K562 (cell line): ENCODE results near the gene SHFL. TPM values are rescaled to one million over a fixed set of nuclear protein-coding genes. Genes with fewer than 3 reads are reported as not detected.

Experiments
- ATF1 ChIP-seq, 2 experiments: fragments of 450-650 bp in 1 of 2; IDR thresholded peaks; 2 replicates each; pipeline ENCODE4 v1.6.1; 2016; ENCODE audit warnings: missing compliant biosample characterization in 1 of 2, missing genetic modification characterization in 1 of 2
- CEBPB ChIP-seq: fragments of 450-650 bp; IDR thresholded peaks from 2 replicates; pipeline ENCODE4 v1.6.1; 2016; ENCODE audit warnings: missing genetic modification characterization, missing compliant biosample characterization
- CREB1 ChIP-seq, 2 experiments: sonication (generic) in 1 of 2; formaldehyde crosslinking in 1 of 2; IDR thresholded peaks; 2 replicates each; pipeline versions ENCODE4 v1.6.1 to v1.8.0; 2012 to 2022; ENCODE audit warnings: inconsistent platforms in 1 of 2, mild to moderate bottlenecking in 1 of 2, missing genetic modification reagents in 1 of 2, moderate library complexity in 1 of 2
- EP400 ChIP-seq: fragments of 450-650 bp; IDR thresholded peaks from 2 replicates; pipeline ENCODE4 v1.6.1; 2017; ENCODE audit warnings: antibody characterized with exemption, mild to moderate bottlenecking, moderate library complexity
- ESRRA ChIP-seq: fragments of 450-650 bp; IDR thresholded peaks from 2 replicates; pipeline ENCODE4 v1.6.1; 2014; ENCODE audit warnings: low read depth, mild to moderate bottlenecking, moderate library complexity, borderline replicate concordance
- FOXJ3 ChIP-seq: sonication (generic); formaldehyde crosslinking; IDR thresholded peaks from 2 replicates; pipeline ENCODE4 v1.4.0; 2020; ENCODE audit warnings: mild to moderate bottlenecking, missing genetic modification reagents
- FOXK1 ChIP-seq: sonication (generic); formaldehyde crosslinking; IDR thresholded peaks from 2 replicates; pipeline ENCODE4 v1.8.0; 2022; ENCODE audit warnings: missing genetic modification reagents, mild to moderate bottlenecking, borderline replicate concordance
- FOXP1 ChIP-seq: sonication (generic); formaldehyde crosslinking; IDR thresholded peaks from 2 replicates; pipeline ENCODE4 v1.8.0; 2022; ENCODE audit warnings: mild to moderate bottlenecking, missing genetic modification reagents
- MAZ ChIP-seq, 2 experiments: fragments of 450-650 bp in 1 of 2; sonication (generic) in 1 of 2; formaldehyde crosslinking; IDR thresholded peaks in 1 of 2; conservative IDR thresholded peaks in 1 of 2; 2 replicates each; pipeline versions ENCODE4 v1.4.0 to v1.5.0; 2020; ENCODE audit warnings: mild to moderate bottlenecking in 1 of 2, missing genetic modification reagents in 1 of 2
- NFATC3 ChIP-seq: fragments of 450-650 bp; IDR thresholded peaks from 2 replicates; pipeline ENCODE4 v1.6.1; 2017; ENCODE audit warnings: mild to moderate bottlenecking
- NR4A1 ChIP-seq, 2 experiments: fragments of 250-450 bp in 1 of 2; fragments of 450-650 bp in 1 of 2; sonication (Bioruptor Pico) in 1 of 2; IDR thresholded peaks; 2 replicates each; pipeline versions ENCODE4 v1.4.0 to v1.6.1; 2016 to 2020; ENCODE audit warnings: mild to moderate bottlenecking in 2 of 2, missing compliant biosample characterization in 1 of 2, missing genetic modification characterization in 1 of 2, moderate library complexity in 1 of 2
- SAFB2 ChIP-seq: fragments of 200-400 bp; formaldehyde crosslinking; IDR thresholded peaks from 2 replicates; pipeline ENCODE4 v1.6.1; 2018; ENCODE audit warnings: borderline replicate concordance, low read length, low read depth, moderate library complexity; ENCODE audit not compliant: severe bottlenecking
- SUPT5H ChIP-seq: fragments of 450-650 bp; IDR thresholded peaks from 2 replicates; pipeline ENCODE4 v1.6.1; 2016
- ZNF668 ChIP-seq: fragments of 250-450 bp; sonication (Bioruptor Pico); IDR thresholded peaks from 2 replicates; pipeline ENCODE4 v1.8.0; 2022; ENCODE audit warnings: mild to moderate bottlenecking, inconsistent platforms
- polyA plus RNA-seq, 8 experiments: library from polyadenylated mRNA; depleted of rRNA in 4 of 8; stranded (reverse) in 5 of 8; unstranded in 3 of 8; fragments of >200 nt; fragmentation: Nextera tagmentation in 2 of 8; fragmentation: Illumina TruSeq in 1 of 8; extraction: Ambion mirVana in 2 of 8; extraction: Trizol in 1 of 8; gene quantifications; 2 replicates each; pipeline versions ENCODE4 v1.2.1 to v1.2.3, GENCODE V29; 2011 to 2014; ENCODE audit warnings: inconsistent platforms in 1 of 8, missing spikeins in 1 of 8
- total RNA-seq, 7 experiments: library from RNA; depleted of rRNA in 6 of 7; stranded (reverse); fragments of >200 nt in 6 of 7; fragmentation: Illumina TruSeq in 2 of 7; extraction: Trizol in 2 of 7; gene quantifications; 2 replicates each; pipeline versions ENCODE4 v1.2.1 to v1.2.3, GENCODE V29; 2011 to 2021; ENCODE audit warnings: low replicate concordance in 1 of 7
- TF ChIP-seq, protein P1 (sequence below), 2 experiments: IDR thresholded peaks in 1 of 2; conservative IDR thresholded peaks in 1 of 2; 2 replicates each; pipeline ENCODE4 v1.6.1; 2016; ENCODE audit warnings: low read depth in 2 of 2, mild to moderate bottlenecking in 1 of 2, missing compliant biosample characterization in 1 of 2, missing genetic modification characterization in 1 of 2, moderate library complexity in 1 of 2
- TF ChIP-seq, protein P2 (sequence below): sonication (generic); formaldehyde crosslinking; IDR thresholded peaks from 2 replicates; pipeline ENCODE4 v1.8.0; 2023; ENCODE audit warnings: missing genetic modification reagents, mild to moderate bottlenecking, borderline replicate concordance

SHFL gene
- total and polyA plus RNA-seq, 9 of the 15 experiments (the other 6 are each of a cell fraction or from before 2014, with no cell fraction given), result 1.5 to 25.7 (median 13.0) TPM

DNA sequence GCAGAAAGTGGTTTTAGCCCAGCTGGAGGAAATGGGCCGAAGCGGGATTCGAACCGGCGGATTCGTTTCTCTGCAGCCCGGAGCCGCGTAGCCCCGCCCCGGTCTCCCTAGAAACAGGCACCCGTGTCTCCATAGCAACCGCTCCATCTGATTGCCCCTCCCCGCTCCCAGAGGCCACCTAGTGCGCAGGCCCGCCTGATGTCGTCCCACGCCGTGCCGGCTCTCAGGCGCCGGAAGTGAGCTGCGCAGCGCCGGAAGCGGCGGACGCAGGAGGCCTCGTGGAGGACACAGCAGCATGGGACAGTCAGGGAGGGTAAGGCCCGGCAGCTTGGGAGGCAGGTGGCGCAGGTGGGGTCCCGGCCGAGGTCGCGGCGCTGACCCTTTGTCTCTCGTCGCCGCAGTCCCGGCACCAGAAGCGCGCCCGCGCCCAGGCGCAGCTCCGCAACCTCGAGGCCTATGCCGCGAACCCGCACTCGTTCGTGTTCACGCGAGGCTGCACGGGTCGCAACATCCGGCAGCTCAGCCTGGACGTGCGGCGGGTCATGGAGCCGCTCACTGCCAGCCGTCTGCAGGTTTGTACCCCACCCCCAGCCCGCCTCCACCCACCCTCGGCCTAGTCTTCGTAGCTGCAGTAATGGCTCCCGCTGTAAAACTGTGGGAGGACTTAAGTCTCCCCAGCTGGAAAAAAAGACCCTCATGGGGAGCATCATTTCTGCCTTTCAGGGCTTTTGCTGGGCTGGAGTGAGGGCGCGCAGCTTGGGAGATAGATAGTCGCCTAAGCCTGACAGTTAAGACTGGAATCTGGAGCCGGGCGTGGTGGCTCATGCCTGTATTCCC lies 20.2 kb downstream of the SHFL start, which contains the start of gene PPAN (continued):
- peak; percentile 34; the same call in 1 of the 2 replicates for TF ChIP-seq FOXP1 (CRISPR knock-in tag)
- peak; percentile 98 to 99 for TF ChIP-seq MAZ (CRISPR knock-in tag; conservative IDR thresholded peaks at IDR 0.05 in 1 of 2, IDR thresholded peaks at IDR 0.05 in 1 of 2)
- peak; percentile 97 for TF ChIP-seq CREB1 (IDR thresholded peaks at IDR 0.05)
- peak; percentile 98 for TF ChIP-seq CREB1 (CRISPR knock-in tag; IDR thresholded peaks at IDR 0.05)
- peak; percentile 100 for TF ChIP-seq EP400
- TF ChIP-seq, protein P1, sequence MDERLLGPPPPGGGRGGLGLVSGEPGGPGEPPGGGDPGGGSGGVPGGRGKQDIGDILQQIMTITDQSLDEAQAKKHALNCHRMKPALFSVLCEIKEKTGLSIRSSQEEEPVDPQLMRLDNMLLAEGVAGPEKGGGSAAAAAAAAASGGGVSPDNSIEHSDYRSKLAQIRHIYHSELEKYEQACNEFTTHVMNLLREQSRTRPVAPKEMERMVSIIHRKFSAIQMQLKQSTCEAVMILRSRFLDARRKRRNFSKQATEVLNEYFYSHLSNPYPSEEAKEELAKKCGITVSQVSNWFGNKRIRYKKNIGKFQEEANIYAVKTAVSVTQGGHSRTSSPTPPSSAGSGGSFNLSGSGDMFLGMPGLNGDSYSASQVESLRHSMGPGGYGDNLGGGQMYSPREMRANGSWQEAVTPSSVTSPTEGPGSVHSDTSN (CRISPR knock-in tag; IDR thresholded peaks at IDR 0.05; ENCODE audit: low read depth), result no peak
- TF ChIP-seq, protein P1 (tag; conservative IDR thresholded peaks at IDR 0.05; ENCODE audit: low read depth), result no peak
- no peak for TF ChIP-seq SAFB2
- TF ChIP-seq, protein P2, sequence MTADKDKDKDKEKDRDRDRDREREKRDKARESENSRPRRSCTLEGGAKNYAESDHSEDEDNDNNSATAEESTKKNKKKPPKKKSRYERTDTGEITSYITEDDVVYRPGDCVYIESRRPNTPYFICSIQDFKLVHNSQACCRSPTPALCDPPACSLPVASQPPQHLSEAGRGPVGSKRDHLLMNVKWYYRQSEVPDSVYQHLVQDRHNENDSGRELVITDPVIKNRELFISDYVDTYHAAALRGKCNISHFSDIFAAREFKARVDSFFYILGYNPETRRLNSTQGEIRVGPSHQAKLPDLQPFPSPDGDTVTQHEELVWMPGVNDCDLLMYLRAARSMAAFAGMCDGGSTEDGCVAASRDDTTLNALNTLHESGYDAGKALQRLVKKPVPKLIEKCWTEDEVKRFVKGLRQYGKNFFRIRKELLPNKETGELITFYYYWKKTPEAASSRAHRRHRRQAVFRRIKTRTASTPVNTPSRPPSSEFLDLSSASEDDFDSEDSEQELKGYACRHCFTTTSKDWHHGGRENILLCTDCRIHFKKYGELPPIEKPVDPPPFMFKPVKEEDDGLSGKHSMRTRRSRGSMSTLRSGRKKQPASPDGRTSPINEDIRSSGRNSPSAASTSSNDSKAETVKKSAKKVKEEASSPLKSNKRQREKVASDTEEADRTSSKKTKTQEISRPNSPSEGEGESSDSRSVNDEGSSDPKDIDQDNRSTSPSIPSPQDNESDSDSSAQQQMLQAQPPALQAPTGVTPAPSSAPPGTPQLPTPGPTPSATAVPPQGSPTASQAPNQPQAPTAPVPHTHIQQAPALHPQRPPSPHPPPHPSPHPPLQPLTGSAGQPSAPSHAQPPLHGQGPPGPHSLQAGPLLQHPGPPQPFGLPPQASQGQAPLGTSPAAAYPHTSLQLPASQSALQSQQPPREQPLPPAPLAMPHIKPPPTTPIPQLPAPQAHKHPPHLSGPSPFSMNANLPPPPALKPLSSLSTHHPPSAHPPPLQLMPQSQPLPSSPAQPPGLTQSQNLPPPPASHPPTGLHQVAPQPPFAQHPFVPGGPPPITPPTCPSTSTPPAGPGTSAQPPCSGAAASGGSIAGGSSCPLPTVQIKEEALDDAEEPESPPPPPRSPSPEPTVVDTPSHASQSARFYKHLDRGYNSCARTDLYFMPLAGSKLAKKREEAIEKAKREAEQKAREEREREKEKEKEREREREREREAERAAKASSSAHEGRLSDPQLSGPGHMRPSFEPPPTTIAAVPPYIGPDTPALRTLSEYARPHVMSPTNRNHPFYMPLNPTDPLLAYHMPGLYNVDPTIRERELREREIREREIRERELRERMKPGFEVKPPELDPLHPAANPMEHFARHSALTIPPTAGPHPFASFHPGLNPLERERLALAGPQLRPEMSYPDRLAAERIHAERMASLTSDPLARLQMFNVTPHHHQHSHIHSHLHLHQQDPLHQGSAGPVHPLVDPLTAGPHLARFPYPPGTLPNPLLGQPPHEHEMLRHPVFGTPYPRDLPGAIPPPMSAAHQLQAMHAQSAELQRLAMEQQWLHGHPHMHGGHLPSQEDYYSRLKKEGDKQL, result no peak
- TF ChIP-seq SUPT5H, result peak; percentile 79
- TF ChIP-seq ATF1 (CRISPR knock-in tag; IDR thresholded peaks at IDR 0.05), result peak; percentile 85
- TF ChIP-seq ATF1 (tag; IDR thresholded peaks at IDR 0.05), result peak; percentile 97
- no peak for TF ChIP-seq FOXJ3
- no peak for TF ChIP-seq NR4A1 (CRISPR knock-in tag; IDR thresholded peaks at IDR 0.05)
- no peak for TF ChIP-seq NR4A1 (tag; IDR thresholded peaks at IDR 0.05)
- peak; percentile 90 for TF ChIP-seq ESRRA
- peak; percentile 63; the same call in 1 of the 2 replicates for TF ChIP-seq FOXK1 (CRISPR knock-in tag)
- TF ChIP-seq ZNF668 (CRISPR knock-in tag), result no peak
- TF ChIP-seq CEBPB, result no peak
- no peak for TF ChIP-seq NFATC3
